Measurements from ENCODE around the gene PITX3.

GRCh38 chr10:102231357-102232318, 9.7 kb downstream of the PITX3 start:
- TF ChIP-seq ZNF274 (IDR thresholded peaks at IDR 0.05; ENCODE audit: low read depth, low read length) (no peak), EZH2 (IDR thresholded peaks at IDR 0.05) (no peak), ZFX (IDR thresholded peaks at IDR 0.05) (no peak)
- TF ChIP-seq, protein P1, sequence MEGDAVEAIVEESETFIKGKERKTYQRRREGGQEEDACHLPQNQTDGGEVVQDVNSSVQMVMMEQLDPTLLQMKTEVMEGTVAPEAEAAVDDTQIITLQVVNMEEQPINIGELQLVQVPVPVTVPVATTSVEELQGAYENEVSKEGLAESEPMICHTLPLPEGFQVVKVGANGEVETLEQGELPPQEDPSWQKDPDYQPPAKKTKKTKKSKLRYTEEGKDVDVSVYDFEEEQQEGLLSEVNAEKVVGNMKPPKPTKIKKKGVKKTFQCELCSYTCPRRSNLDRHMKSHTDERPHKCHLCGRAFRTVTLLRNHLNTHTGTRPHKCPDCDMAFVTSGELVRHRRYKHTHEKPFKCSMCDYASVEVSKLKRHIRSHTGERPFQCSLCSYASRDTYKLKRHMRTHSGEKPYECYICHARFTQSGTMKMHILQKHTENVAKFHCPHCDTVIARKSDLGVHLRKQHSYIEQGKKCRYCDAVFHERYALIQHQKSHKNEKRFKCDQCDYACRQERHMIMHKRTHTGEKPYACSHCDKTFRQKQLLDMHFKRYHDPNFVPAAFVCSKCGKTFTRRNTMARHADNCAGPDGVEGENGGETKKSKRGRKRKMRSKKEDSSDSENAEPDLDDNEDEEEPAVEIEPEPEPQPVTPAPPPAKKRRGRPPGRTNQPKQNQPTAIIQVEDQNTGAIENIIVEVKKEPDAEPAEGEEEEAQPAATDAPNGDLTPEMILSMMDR (IDR thresholded peaks at IDR 0.05 in 2 of 3, conservative IDR thresholded peaks at IDR 0.05 in 1 of 3; ENCODE audit: borderline replicate concordance in 1 of 3, insufficient read depth in 1 of 3, low read depth in 2 of 3, low read length in 2 of 3): peak in 2 of 3 experiments; percentile 99; a peak in 4 of 6 replicates
- TF ChIP-seq, protein P2, sequence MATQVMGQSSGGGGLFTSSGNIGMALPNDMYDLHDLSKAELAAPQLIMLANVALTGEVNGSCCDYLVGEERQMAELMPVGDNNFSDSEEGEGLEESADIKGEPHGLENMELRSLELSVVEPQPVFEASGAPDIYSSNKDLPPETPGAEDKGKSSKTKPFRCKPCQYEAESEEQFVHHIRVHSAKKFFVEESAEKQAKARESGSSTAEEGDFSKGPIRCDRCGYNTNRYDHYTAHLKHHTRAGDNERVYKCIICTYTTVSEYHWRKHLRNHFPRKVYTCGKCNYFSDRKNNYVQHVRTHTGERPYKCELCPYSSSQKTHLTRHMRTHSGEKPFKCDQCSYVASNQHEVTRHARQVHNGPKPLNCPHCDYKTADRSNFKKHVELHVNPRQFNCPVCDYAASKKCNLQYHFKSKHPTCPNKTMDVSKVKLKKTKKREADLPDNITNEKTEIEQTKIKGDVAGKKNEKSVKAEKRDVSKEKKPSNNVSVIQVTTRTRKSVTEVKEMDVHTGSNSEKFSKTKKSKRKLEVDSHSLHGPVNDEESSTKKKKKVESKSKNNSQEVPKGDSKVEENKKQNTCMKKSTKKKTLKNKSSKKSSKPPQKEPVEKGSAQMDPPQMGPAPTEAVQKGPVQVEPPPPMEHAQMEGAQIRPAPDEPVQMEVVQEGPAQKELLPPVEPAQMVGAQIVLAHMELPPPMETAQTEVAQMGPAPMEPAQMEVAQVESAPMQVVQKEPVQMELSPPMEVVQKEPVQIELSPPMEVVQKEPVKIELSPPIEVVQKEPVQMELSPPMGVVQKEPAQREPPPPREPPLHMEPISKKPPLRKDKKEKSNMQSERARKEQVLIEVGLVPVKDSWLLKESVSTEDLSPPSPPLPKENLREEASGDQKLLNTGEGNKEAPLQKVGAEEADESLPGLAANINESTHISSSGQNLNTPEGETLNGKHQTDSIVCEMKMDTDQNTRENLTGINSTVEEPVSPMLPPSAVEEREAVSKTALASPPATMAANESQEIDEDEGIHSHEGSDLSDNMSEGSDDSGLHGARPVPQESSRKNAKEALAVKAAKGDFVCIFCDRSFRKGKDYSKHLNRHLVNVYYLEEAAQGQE (IDR thresholded peaks at IDR 0.05; ENCODE audit: low read depth): no peak

Measured in HCT116 (cell line).